Karpas-422 (cell line): ENCODE data around the gene PCDHGA8. TPM values are rescaled to one million over a fixed set of nuclear protein-coding genes. Genes with fewer than 3 reads are reported as not detected.
A peak's percentile ranks its signal among the peaks of the same experiment; 100 is the strongest.
"Not testable (repeated sequence)": the region's sequence is repeated elsewhere in the genome, so short reads cannot be mapped to it uniquely, and the experiment has no call there.

Experiments used
- DNase-seq: peaks from one replicate; pipeline ENCODE4 v3.0.0-alpha.2; 2015
- H2AFZ ChIP-seq: fragments of 200-600 bp; sonication (generic); 2 replicates; pipeline ENCODE4 v1.6.1; 2014; ENCODE audit warnings: antibody characterized with exemption, low read length, mixed read lengths
- H3K27ac ChIP-seq: fragments of 200-600 bp; sonication (generic); 2 replicates; pipeline ENCODE4 v1.5.1; 2014; ENCODE audit warnings: mild to moderate bottlenecking, low read length, moderate library complexity
- H3K27me3 ChIP-seq: fragments of 200-600 bp; sonication (generic); 2 replicates; pipeline ENCODE4 v1.6.1; 2014; ENCODE audit warnings: low read length, mixed read lengths
- H3K36me3 ChIP-seq: fragments of 200-600 bp; sonication (generic); 2 replicates; pipeline ENCODE4 v1.6.1; 2014; ENCODE audit warnings: low read length, mixed read lengths; ENCODE audit not compliant: insufficient read depth
- H3K4me1 ChIP-seq: fragments of 200-600 bp; sonication (generic); 2 replicates; pipeline ENCODE4 v1.6.1; 2014; ENCODE audit warnings: mild to moderate bottlenecking, low read length, mixed read lengths
- H3K4me2 ChIP-seq: fragments of 200-600 bp; sonication (generic); 2 replicates; pipeline ENCODE4 v1.6.1; 2014; ENCODE audit warnings: low read length, low read depth, mild to moderate bottlenecking; ENCODE audit not compliant: poor library complexity, severe bottlenecking
- H3K4me3 ChIP-seq: fragments of 200-600 bp; sonication (generic); 2 replicates; pipeline ENCODE4 v1.5.1; 2014; ENCODE audit warnings: mild to moderate bottlenecking, antibody characterized with exemption, low read length, mixed read lengths
- H3K79me2 ChIP-seq: fragments of 200-600 bp; sonication (generic); 2 replicates; pipeline ENCODE4 v1.6.1; 2014; ENCODE audit warnings: mild to moderate bottlenecking, low read length, mixed read lengths
- H3K9ac ChIP-seq: fragments of 200-600 bp; sonication (generic); 2 replicates; pipeline ENCODE4 v1.6.0; 2014; ENCODE audit warnings: low read length
- H3K9me2 ChIP-seq: fragments of 200-600 bp; sonication (generic), shearing (Covaris generic); replicated peaks from 2 replicates; pipeline ENCODE4 v1.6.0; 2014; ENCODE audit warnings: mild to moderate bottlenecking, low read length, moderate library complexity; ENCODE audit not compliant: insufficient read depth
- H3K9me3 ChIP-seq: fragments of 300-700, 200-600 bp; sonication (generic); 2 replicates; pipeline ENCODE4 v1.6.1; 2014; ENCODE audit warnings: low read length, mixed read lengths
- H4K20me1 ChIP-seq: fragments of 200-600 bp; sonication (generic); 2 replicates; pipeline ENCODE4 v1.6.1; 2014; ENCODE audit warnings: mild to moderate bottlenecking, antibody characterized with exemption, low read length, low read depth; ENCODE audit not compliant: insufficient read depth
- total RNA-seq: library from RNA; depleted of rRNA; stranded (reverse); fragments of >200 nt; shearing (Covaris generic); gene quantifications from 2 replicates; pipeline ENCODE4 v1.2.3, GENCODE V29; 2014; ENCODE audit warnings: low replicate concordance

The PCDHGA8 gene
- total RNA-seq, 1 experiment from 2014 or later: 9.6 TPM

DNA sequence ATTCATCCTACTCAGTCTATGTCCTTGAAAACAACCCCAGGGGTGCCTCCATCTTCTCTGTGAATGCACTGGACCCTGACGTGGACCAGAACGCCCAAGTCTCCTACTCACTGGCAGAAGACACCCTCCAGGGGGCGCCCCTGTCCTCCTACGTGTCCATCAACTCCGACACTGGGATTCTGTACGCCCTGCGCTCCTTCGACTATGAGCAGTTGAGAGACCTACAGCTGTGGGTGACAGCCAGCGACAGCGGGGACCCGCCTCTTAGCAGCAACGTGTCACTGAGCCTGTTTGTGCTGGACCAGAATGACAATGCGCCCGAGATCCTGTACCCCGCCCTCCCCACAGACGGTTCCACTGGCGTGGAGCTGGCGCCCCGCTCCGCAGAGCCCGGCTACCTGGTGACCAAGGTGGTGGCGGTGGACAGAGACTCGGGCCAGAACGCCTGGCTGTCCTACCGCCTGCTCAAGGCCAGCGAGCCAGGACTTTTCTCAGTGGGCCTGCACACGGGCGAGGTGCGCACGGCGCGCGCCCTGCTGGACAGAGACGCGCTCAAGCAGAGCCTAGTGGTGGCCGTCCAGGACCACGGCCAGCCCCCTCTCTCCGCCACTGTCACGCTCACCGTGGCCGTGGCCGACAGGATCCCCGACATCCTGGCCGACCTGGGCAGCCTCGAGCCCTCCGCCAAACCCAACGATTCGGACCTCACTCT, 16.8 kb upstream of the PCDHGA8 start:
- Histone ChIP-seq H3K9me3 (peaks cover 68% of the 10 kb centered on the region), H3K36me3 (peaks cover 71% of the 10 kb centered on the region), H3K79me2 (peaks cover 71% of the 10 kb centered on the region)
- H3K4me2 ChIP-seq, DNase-seq, H3K27me3 ChIP-seq, H4K20me1 ChIP-seq, H3K27ac ChIP-seq, H2AFZ ChIP-seq, H3K9ac ChIP-seq, H3K4me3 ChIP-seq, H3K4me1 ChIP-seq, H3K9me2 ChIP-seq: not testable (repeated sequence)

DNA sequence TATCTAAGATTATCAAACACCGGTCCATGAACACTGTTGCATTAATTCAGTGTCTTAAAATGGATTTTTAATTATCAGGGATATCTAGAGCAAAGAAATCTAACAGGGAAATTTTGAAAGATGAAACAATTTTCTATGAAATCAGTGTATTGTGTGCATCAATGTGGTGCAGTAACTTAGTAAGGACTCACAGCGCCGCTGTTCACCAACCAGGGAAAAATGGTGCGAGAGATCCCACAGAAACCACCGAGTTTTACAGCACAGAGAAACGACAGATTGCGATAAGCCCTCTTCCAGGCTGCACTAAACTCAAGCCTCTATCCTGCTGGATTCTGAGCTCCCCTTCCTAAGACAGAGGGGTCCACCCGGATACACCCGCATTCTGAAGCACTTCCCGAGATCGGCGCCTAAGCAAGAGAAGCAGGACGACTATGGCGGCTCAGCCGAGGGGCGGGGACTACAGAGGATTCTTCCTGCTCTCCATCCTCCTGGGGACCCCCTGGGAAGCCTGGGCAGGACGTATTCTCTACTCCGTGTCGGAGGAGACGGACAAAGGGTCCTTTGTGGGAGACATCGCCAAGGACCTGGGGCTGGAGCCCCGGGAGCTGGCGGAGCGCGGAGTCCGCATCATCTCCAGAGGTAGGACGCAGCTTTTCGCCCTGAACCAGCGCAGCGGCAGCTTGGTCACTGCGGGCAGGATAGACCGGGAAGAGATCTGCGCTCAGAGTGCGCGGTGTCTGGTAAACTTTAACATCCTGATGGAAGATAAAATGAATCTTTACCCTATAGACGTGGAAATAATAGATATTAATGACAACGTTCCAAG, 9.8 kb upstream of the PCDHGA8 start, which contains the start of gene PCDHGA7:
TSS of gene PCDHGA7 (plus strand) at position 274 of the 826 bp plus-strand sequence. CDS start at position 432, 158 bp downstream.
- H3K27me3 ChIP-seq: no peaks in the 10 kb centered on the region
- no peak within 1 kb of the TSS for H2AFZ ChIP-seq
- no peaks in the 10 kb centered on the region for H4K20me1 ChIP-seq
- H3K9me3 ChIP-seq: peaks cover 39% of the 10 kb centered on the region
- no peaks in the 10 kb centered on the region for H3K9me2 ChIP-seq
- no peak within 1 kb of the TSS for H3K9ac ChIP-seq
- no peak for DNase-seq
- no peak within 1 kb of the TSS for H3K4me2 ChIP-seq
- H3K4me3 ChIP-seq: peak within 1 kb of the TSS; percentile 18; the same call in 1 of the 2 replicates
- H3K4me1 ChIP-seq: no peaks in the 10 kb centered on the region
- H3K79me2 ChIP-seq: peaks cover 37% of the 10 kb centered on the region
- peaks cover 63% of the 10 kb centered on the region for H3K36me3 ChIP-seq
- no peak within 1 kb of the TSS for H3K27ac ChIP-seq

DNA sequence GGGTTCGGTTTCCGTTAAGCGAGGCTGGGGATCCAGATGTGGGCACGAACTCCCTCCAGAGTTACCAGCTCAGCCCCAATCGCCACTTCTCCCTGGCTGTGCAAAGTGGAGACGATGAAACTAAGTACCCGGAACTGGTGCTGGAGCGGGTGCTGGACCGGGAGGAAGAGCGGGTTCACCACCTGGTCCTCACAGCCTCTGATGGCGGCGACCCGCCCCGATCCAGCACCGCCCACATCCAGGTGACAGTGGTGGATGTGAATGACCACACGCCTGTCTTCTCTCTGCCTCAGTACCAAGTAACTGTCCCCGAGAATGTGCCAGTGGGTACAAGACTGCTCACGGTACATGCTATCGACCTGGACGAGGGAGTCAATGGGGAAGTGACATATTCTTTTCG, 9.1 kb upstream of the PCDHGA8 start:
- no peak for DNase-seq
- H3K27me3 ChIP-seq: no peaks in the 10 kb centered on the region
- no peaks in the 10 kb centered on the region for H3K4me1 ChIP-seq
- no peak overlapping the region for H3K9ac ChIP-seq
- no peak overlapping the region for H3K27ac ChIP-seq
- peak overlapping the region; percentile 18; the same call in 1 of the 2 replicates for H3K4me3 ChIP-seq
- no peaks in the 10 kb centered on the region for H3K9me2 ChIP-seq
- H2AFZ ChIP-seq: no peak overlapping the region
- peaks cover 62% of the 10 kb centered on the region for H3K36me3 ChIP-seq
- no peak overlapping the region for H3K4me2 ChIP-seq
- H3K9me3 ChIP-seq: peaks cover 40% of the 10 kb centered on the region
- H3K79me2 ChIP-seq: peaks cover 33% of the 10 kb centered on the region
- no peaks in the 10 kb centered on the region for H4K20me1 ChIP-seq

DNA sequence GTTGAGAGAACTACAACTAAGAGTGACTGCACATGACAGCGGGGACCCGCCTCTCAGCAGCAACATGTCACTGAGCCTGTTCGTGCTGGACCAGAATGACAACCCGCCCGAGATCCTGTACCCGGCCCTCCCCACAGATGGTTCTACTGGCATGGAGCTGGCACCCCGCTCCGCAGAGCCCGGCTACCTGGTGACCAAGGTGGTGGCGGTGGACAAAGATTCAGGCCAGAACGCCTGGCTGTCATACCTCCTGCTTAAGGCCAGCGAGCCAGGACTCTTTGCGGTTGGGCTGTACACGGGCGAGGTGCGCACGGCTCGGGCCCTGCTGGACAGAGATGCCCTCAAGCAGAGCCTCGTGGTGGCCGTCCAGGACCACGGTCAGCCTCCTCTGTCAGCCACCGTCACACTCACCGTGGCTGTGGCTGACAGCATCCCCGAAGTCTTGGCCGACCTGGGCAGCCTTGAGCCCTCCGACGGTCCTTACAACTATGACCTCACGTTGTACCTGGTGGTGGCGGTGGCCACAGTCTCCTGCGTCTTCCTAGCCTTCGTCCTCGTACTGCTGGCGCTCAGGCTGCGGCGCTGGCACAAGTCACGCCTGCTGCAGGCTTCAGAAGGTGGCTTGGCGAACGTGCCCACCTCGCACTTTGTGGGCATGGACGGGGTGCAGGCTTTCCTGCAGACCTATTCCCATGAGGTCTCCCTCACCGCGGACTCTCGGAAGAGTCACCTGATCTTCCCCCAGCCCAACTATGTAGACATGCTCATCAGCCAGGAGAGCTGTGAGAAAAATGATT, 7.8 kb upstream of the PCDHGA8 start:
- peaks cover 50% of the 10 kb centered on the region for H3K36me3 ChIP-seq
- no peak for DNase-seq
- no peaks in the 10 kb centered on the region for H3K27me3 ChIP-seq
- H3K4me2 ChIP-seq: no peak overlapping the region
- H2AFZ ChIP-seq: no peak overlapping the region
- peaks cover 38% of the 10 kb centered on the region for H3K9me3 ChIP-seq
- H3K4me1 ChIP-seq: no peaks in the 10 kb centered on the region
- H3K9ac ChIP-seq: no peak overlapping the region
- H3K27ac ChIP-seq: no peak overlapping the region
- H4K20me1 ChIP-seq: no peaks in the 10 kb centered on the region
- H3K79me2 ChIP-seq: peaks cover 21% of the 10 kb centered on the region; the same call in 1 of the 2 replicates
- H3K4me3 ChIP-seq: no peak overlapping the region
- H3K9me2 ChIP-seq: no peaks in the 10 kb centered on the region

DNA sequence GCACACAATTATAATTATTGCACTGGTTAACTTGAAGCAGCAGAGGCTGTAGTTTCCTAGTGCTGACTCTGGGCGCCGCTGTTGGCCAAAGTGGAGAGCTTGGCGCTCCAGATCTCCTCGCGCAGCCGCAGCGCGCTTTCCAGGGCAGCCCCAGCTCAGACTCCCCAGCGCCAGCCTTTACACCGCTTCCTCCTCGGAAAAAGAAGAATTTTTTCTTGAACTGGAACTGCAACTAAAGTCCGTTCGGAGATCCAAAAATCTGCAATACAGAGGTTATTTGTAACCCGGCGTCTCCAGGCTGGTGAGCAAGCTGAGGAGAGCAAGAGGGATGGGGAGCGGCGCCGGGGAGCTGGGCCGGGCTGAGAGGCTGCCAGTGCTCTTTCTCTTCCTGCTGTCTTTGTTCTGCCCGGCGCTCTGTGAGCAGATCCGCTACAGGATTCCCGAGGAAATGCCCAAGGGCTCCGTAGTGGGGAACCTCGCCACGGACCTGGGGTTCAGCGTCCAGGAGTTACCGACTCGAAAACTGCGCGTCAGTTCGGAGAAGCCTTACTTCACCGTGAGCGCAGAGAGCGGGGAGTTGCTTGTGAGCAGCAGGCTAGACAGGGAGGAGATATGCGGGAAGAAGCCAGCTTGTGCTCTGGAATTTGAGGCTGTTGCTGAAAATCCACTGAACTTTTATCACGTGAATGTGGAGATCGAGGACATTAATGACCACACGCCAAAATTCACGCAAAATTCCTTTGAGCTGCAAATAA, 4.7 kb upstream of the PCDHGA8 start, which contains the start of gene PCDHGB4:
TSS of gene PCDHGB4 (plus strand) at position 142 of the 755 bp plus-strand sequence. CDS start at position 329, 187 bp downstream.
- H3K4me2 ChIP-seq, H3K4me3 ChIP-seq: not testable (repeated sequence)

DNA sequence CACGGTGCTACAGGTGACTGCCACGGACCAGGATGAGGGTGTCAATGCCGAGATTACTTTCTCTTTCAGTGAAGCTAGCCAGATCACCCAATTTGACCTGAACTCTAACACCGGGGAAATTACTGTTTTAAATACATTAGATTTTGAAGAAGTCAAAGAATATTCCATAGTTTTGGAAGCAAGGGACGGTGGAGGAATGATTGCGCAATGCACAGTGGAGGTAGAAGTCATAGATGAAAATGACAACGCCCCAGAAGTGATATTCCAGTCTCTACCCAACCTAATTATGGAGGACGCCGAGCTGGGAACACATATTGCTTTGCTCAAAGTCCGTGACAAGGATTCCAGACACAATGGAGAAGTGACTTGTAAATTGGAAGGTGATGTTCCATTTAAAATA, 3.8 kb upstream of the PCDHGA8 start:
- Histone ChIP-seq H3K9me3 (peaks cover 24% of the 10 kb centered on the region), H2AFZ (no peak overlapping the region), H3K4me2 (no peak overlapping the region), H3K9ac (no peak overlapping the region), H3K9me2 (no peaks in the 10 kb centered on the region), H3K36me3 (peaks cover 41% of the 10 kb centered on the region), H3K4me1 (no peaks in the 10 kb centered on the region), H3K79me2 (peaks cover 9% of the 10 kb centered on the region; the same call in 1 of the 2 replicates), H3K27ac (no peak overlapping the region), H3K27me3 (no peaks in the 10 kb centered on the region), H4K20me1 (no peaks in the 10 kb centered on the region), H3K4me3 (no peak overlapping the region)
- no peak for DNase-seq

More for the DNA sequence above, 4.7 kb upstream of the PCDHGA8 start, which contains the start of gene PCDHGB4:
- Histone ChIP-seq H3K36me3 (peaks cover 47% of the 10 kb centered on the region), H3K79me2 (peaks cover 12% of the 10 kb centered on the region; the same call in 1 of the 2 replicates), H3K9me3 (peaks cover 26% of the 10 kb centered on the region)
- not testable (repeated sequence) for H2AFZ ChIP-seq, H4K20me1 ChIP-seq, H3K4me1 ChIP-seq, DNase-seq, H3K9ac ChIP-seq, H3K27ac ChIP-seq, H3K9me2 ChIP-seq, H3K27me3 ChIP-seq

DNA sequence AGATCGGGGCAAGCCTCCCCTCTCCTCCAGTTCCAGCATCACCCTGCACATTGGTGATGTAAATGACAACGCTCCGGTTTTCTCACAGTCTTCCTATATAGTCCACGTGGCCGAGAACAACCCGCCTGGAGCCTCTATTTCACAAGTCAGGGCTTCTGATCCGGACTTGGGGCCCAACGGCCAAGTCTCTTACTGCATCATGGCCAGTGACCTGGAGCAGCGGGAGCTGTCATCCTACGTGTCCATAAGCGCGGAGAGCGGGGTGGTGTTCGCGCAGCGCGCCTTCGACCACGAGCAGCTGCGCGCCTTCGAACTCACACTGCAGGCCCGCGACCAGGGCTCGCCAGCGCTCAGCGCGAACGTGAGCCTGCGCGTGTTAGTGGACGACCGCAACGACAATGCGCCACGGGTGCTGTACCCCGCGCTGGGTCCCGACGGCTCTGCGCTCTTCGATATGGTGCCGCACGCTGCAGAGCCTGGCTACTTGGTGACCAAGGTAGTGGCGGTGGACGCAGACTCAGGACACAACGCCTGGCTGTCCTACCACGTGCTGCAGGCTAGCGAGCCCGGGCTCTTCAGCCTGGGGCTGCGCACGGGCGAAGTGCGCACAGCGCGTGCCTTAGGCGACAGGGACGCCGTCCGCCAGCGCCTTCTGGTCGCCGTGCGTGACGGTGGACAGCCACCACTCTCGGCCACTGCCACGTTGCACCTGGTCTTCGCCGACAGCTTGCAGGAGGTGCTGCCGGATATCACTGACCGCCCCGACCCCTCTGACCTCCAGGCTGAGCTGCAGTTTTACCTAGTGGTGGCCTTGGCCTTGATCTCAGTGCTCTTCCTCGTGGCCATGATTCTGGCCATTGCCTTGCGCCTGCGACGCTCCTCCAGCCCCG, 3.0 kb upstream of the PCDHGA8 start:
- Histone ChIP-seq H3K4me3 (no peak overlapping the region), H3K27me3 (no peaks in the 10 kb centered on the region), H3K36me3 (peaks cover 40% of the 10 kb centered on the region), H3K9me2 (no peaks in the 10 kb centered on the region), H2AFZ (no peak overlapping the region), H3K27ac (no peak overlapping the region), H3K9ac (no peak overlapping the region), H3K4me2 (no peak overlapping the region), H3K9me3 (peaks cover 23% of the 10 kb centered on the region), H3K79me2 (peaks cover 8% of the 10 kb centered on the region; the same call in 1 of the 2 replicates), H3K4me1 (no peaks in the 10 kb centered on the region), H4K20me1 (no peaks in the 10 kb centered on the region)
- no peak for DNase-seq
